Stimulated activated CD4-positive, alpha-beta T cell treated with anti-CD3 and anti-CD28 coated beads, Interleukin-1b, Interleukin-23, amount 100 ng/mL, for 4 hours (primary cell): ENCODE results near the gene PRKN.
"Not testable (repeated sequence)": the region's sequence is repeated elsewhere in the genome, so short reads cannot be mapped to it uniquely, and the experiment has no call there.

ENCODE experiments used
- DNase-seq, 2 donors: peaks; one replicate each; pipeline ENCODE4 v3.0.0-alpha.2; 2020; ENCODE audit warnings: low read depth in 2 of 2

The PRKN gene

DNA sequence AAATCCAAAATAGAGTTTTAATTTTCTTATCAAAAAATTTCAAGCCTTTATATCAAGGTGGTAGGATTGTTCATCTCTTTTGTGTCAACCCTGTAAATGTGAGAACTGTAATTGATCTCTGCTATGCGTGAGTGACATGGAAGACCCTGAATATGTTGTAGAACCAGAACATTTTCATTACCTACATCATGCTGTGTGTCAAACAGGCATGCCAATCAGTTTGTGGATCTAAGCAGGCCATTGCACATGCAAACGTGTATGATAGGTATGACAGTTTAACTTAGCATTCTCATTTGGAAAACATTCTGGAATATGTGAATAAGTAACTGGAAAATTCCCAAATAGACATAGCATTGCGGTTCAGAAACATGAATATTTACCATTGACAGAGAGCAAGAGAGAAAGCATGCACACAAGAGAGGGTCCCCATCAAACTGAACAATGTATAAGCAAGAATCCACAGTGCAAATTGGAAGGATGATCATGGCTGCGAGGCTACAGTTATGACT, 812.1 kb downstream of the PRKN start:
- DNase-seq = no peak

DNA sequence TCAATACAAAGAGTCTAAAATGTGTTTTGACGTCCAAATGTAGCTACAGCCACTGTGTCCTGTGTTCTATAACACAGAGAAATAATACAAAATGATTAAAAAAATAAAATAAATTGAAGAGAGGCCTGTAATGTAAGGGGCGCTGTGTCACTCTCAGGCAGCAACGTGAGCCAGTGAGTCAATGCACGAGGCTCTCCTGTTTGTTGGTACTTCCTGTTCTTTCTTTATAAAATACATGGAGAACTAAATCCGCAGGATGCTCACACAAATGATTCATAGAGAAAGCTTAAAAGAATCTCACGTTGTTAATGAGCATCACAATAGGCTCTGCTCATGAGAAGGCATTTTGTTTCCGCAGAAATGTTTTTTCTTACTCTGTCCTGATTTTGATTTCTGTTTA, 818.7 kb downstream of the PRKN start:
- no peak for DNase-seq

DNA sequence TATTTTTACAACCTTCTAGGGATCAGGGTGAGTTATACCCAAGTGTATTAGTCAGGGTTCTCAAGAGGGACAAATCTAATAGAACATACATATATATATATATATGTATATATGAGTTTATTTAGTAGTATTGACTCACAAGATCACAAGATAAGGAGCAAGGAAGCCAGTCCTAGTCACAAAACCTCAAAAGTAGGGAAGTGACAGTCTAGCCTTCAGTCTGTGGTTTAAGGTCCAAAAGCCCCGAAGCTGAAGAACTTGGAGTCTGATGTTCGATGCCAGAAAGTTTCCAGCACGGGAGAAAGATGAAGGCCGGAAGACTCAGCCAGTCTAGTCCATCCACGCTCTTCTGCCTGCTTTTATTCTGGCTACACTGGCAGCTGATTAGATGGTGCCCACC, 821.0 kb downstream of the PRKN start:
- no peak for DNase-seq

DNA sequence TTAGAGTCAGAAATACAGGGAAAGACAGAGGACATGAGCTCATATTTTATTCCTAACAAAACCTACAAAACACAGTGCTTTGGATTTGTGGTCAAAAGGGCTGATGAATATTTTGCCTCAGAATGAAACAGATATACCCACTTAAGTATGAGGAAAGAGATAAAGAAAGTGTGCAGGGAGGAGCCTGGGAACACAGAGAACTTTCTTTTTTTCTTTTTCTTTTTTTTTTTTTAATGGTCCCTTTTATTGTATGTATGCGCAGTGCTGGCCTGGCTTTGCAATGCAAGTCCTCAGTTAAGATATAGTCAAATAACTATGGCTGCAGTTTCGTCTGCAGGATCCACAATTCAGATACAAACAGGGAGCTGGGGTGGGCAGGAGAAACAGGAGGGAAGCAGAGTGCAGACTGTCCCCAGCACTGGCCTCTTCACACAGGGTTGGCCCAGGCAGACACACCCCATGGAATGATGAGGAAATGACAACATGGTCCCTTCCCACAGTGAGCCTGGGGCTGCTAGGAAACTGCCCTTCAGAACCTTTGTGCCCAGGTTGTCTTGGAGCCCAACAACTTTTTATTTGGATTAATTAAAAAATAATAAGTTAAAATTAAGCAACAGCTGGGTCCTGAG, 823.9 kb downstream of the PRKN start:
- no peak for DNase-seq

DNA sequence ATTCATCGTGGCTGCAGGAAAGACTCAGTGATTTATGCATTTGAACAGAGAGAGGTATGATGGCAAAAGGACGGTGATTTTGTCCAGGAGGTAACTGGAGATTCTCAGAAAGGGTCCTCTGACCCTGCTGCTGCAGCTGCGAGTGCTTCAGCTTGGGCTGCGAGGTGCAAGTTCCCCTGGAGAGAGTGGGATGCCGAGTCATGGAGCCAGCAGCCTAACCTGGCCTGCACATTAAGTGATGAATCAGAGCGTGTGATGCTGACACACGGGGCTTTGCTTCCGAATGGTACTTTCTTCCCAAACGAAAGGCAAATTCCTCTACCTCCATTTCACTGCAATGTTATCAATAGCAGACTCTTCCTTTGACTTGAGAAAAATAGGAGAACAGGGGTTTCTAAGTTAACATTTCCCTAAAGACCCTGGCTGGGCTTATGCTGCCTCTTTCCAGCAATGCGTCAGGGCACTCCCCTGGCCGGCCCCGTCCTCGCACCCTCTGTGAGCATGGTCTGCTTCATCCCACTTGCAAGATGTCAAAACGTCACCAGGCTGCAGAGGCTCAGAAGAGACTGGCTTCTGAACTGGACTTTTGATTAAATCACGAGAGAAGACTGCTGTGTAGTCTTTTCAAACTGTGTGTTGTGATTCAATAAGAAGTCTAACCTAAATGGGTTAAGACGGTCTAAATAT, 825.7 kb downstream of the PRKN start:
- DNase-seq = no peak

DNA sequence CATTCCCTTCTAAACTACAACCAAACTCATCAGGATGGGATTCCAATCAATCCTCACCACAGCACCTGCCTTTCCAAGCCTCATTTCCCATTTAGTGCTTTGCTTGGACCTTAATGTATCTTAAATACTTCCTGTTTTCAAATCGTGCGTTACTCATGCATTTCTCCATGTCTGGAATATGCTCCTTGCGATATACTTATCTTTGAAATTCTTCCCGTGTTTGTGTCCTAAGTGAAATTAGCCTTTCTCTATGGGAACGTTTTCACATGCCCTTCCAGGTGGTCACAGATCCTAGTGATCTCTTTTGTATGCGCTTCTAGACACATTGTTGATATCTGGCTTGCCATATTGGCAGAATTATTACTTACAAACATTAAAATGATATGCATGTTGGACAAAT, 833.1 kb downstream of the PRKN start:
- no peak for DNase-seq

DNA sequence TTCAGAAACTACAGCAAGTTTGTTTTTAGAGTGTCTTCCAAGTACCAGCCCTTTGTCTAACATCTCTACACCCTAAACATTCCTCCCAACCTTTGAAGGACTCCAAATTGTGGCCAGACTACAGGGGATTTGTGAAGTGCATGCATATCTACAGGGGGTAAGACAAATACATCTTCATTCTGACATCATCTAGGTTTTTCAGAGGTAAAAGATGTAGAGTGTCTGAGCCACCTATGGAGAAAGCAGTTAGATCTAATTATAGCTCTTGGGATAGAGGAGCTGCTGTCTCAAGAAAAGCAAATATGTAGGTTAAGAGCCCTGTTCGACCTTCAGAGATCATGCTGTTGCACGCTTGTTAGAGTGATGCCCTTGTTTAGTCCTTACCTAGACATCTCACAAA, 836.0 kb downstream of the PRKN start:
- DNase-seq = no peak

DNA sequence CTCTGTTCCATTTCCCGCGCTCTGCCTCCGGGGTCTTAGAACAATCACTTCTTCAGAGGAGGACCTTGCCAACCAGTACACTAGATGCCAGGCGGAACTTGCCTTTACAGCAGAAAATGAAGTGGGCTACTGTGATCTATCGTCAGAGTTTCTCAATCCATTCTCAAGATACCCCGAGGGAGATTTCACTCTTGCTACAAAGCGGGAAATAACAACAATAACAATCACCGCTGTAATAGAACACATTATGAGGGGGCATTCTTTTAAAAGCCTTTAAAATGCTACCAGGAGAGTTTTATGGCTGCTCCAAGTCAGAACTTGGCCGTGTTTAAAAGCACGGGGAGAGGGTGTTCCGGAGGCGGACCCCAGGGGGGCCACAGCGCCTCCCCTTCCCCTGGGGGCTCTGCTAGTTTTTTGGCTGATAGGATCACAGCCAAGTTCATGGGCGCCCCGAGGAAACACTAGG, 836.7 kb downstream of the PRKN start:
- DNase-seq = no peak

DNA sequence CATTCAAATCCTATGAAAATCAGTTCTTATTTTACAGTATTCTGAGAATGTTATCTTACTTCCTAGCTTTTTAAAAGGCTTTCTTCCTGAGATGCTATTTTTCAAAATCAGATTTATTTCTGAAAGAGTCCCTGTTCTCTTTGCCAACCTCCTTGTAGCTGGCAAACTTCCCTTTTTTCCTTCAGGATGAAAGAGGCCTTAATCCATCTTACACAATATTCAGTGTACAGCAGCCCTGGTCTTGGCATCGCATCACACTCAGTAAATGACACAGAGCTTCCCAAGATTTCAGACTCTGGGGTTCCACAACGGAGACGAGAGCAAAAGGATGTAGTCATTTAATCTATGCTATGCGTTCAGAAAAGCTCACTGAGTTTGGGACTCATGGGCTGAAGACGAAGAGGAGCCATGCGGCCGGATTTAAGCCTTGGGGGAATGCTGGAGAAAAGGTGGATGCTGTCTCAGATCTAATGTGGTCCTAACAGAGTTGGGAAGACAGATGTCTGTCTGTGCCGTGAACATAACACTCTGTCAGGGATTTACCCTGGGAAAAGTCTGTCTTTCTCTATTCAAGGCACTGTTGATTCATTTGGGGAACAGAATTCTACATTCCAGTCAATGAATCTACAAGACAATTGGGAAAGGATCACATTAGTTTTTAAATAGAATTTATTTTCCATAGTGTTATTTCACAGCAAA, 837.3 kb downstream of the PRKN start:
- DNase-seq = no peak

DNA sequence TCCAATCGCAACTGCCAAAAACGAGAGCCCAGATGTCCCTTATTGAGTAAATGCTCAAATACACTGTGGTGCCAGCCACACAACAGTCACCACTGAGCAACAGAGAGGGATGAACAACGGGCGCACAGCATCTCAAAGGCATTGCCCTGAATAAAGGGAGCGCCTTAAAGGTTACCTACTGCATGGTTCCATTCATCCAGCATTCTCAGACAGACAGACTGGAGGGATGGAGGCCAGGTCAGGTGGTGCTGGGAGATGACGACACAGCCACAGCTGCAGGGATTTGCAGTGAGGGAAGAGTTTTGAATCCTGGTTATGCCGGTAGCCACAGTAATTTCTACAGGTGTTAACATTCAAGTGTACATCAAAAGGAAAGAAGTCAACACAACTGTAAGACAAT, 838.2 kb downstream of the PRKN start:
- DNase-seq = no peak

DNA sequence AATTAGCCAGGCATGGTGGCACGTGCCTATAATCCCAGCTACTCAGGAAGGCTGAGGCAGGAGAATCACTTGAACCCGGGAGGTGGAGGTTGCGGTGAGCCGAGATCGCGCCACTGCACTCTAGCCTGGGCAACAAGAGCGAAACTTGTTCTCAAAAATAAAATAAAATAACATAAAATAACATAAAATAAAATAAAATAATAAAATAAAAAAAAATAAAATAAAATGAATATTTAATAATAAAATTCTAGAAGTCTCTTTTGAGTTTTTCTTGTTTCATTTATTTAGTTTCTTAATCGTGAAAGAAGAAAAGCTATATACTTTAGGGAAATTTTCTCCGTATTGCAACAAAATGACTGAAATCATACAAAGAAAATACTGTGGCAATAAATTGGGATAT, 841.0 kb downstream of the PRKN start:
- not testable (repeated sequence) for DNase-seq

DNA sequence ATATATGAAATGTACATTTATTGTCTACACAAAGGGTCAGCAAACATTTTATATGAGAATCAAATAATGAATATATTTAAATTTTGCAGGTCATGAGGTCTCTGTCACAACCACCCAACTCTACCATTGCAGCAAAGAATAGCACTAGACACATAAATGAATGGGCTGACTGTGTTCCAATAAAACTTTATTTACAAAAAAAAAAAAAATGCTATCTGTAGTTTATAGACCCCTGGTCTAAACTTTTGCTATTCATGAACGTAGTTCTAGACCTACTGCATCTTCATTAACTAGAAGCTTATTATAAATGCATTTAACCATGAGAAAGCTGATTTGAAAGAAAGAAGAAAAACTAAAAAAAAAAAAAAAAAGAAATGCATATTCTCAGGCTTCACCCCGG, 842.8 kb downstream of the PRKN start:
- DNase-seq = no peak

DNA sequence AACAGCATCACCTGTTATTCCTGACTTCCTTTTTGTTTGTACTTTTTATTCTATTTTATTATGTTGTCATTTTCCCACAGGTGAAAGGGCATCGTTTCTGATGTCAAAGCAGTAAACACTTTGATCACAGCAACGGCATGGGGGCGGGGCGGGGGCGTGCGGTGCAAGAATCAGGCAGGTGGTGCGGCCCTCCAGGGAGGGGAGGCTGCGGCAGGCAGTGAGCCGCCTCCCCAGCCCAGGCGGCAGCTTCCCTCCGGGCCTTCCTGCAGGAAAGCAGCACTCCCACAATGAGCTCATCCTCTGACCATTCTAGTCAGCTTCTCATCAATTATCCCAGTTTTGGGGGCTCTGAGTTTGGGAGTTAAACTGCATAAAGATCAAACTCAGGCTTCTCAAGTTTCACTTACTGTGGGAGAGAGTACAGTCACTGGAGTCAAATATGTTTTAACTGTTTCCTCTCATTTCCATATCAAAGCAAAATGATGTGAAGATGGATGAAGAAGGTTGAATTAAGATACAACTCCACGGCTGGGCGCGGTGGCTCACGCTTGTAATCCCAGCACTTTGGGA, 845.3 kb downstream of the PRKN start:
- DNase-seq = no peak

DNA sequence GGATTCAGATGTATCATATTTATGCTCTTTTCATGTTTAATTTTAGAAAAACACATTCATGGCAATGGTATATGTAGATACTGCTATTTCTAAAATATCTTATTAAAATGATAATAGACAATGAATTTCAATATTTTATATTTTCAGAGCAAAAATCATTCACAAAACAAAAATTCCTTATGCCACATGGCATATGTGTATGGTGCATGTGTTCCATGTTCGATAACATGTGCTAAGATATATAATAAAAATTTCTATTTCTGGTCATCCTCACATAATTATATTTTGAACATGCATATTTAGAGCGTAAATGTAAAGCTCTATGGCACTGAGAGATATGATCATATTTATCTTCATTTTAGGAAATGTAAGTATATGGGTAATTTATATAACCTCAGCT, 847.5 kb downstream of the PRKN start:
- no peak for DNase-seq

DNA sequence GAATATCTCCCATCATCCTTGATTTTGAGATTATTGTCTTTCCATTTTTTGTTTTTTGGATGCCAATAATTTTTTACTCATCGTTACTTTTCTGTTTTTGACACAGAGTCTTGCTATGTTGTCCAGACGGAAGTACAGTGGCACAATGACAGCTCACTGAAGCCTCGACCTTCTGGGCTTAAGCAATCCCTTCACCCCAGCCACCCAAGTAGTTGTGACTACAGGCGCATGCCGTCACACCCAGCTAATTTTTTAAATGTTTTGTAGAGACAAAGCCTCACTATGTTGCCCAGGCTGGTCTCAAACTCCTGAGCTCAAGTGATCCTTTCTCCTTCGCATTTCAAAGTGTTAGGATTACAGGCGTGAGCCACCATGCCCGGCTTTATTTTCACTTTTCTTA, 851.3 kb downstream of the PRKN start:
- no peak for DNase-seq

DNA sequence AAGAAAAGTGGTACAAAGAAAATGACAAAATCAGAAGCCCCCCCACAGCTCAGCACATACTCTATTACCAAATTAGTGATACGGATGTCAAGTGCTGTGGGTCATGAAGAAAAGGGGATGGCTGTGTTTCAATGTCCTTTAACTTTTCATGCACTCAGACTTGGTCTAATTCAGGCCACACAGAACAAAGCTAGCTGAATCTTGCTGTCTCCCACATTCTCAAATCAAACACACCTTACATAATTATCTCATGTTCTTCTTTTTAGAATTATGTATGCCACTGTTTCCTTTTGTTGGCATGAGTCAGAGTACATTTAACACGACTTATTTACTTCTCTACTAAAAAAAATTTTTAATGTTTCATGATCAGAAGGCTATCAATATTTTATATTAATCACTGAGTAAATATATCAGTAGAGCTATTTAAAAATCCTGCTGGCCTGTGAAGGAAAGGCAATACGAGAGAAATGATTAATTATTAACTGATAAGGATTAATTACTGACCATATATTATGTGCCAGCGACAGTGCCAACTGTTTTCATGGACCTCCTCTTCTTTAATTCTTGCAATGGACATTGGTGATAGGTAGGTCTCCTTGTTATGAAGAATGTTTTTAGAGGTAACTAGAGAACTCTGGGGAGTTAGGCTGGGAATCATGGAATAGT, 857.2 kb downstream of the PRKN start:
- no peak for DNase-seq

DNA sequence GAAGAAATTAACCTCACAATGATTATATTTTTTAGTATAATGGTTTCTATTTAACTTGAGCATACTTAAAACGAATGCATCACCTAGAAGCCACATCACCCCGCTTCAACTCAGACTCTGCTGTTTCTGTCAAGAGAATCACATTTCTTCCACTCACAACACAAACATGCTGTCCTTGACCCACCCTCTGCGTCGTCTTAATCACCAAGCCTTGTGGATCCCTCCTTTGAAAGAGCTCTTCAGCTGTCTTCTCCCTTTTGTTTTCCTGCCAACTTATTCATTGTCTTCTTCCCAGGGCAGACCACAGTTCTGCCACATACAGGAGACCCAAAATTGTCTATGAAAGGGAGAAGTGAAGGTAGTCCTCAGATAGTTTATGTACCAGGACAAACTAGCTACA, 858.1 kb downstream of the PRKN start:
- DNase-seq = no peak

DNA sequence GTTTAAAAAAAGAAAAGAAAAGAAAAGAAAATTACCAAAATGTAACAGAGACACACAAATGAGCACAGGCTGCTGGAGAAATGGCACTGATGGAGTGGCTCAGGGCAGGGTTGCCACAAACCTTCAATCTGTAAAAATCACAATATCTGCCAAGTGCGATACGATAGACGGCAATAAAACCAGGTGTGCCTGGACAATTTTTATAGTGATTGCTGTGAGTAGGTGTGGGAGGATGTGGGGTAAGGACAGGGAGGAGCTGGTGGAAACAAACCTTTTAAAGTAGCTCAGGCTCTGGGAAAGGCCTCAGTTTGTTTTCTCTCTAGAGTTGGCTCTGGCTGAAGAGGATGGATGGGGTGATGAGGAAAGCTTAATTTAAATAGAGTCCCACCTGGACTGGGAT, 861.0 kb downstream of the PRKN start:
- no peak for DNase-seq

DNA sequence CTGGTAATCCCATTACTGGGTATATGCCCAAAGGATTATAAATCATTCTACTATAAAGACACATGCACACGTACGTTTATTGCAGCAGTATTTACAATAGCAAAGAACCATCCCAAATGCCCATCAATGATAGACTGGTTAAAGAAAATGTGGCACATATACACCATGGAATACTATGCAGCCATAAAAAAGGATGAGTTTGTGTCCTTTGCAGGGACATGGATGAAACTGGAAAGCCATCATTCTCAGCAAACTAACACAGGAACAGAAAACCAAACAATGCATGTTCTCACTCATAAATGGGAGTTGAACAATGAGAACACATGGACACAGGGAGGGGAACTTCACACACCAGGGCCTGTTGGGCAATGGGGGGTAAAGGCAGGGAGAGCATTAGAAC, 866.5 kb downstream of the PRKN start:
- DNase-seq = not testable (repeated sequence)

DNA sequence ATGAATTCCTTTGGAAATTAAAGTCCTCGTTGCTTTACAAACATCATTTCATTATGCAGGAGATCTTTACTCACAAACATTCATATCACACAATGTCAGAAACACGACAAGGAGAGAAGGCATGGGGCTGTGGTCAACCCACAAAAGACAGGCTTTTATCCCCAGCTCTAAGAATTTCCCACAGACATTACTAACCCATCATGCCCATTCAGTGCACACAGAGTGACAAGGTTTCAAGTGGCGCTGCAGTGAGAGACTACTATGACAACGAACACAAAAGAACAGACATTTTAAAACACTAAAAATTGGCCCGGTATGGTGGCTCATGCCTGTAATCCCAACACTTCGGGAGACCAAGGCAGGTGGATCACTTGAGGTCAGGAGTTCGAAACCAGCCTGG, 873.9 kb downstream of the PRKN start:
- no peak for DNase-seq

DNA sequence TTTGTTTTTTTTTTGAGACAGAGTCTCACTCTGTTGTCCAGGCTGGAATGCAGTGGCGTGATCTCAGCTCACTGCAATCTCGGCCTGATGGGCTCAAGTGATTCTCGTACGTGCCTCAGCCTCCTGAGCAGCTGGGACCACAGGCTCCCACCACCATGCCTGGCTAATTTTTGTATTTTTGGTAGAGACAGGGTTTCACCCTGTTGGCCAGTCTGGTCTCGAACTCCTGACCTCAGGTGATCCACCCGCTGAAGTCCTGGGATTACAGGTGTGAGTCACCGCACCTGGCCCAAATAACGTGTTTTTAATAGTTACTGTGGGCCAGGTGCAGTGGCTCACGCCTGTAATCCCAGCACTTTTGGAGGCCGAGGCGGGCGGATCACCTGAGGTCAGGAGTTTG, 876.1 kb downstream of the PRKN start:
- not testable (repeated sequence) for DNase-seq

DNA sequence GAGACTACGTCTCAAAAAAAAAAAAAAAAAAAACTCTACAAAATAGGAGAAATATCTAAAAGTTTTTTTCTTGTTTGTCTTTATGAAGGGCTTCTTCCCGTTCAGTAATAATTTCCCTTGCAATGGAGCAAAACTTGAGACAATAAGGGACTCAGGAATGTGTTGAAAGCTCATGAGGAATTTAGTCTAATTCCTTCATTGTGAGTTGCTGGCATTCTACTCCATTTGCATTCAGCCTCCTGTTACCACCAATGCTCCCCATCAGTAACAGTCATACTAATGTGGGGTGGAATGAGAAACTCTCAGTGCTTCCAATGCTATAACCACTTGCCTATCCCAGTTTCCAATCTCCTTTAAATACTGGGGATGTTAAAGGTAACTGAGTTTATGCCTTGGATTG, 877.0 kb downstream of the PRKN start:
- no peak for DNase-seq
